Neural cell (in vitro differentiated cells): ENCODE measurements around the gene TMEFF2. TPM values are rescaled to one million over a fixed set of nuclear protein-coding genes. Genes with fewer than 3 reads are reported as not detected.

Experiments used
- H2AFZ ChIP-seq: fragments of 200-600, 300-800 bp; sonication (generic), shearing (Covaris generic); 2 replicates; pipeline ENCODE4 v1.6.0; 2014; ENCODE audit warnings: low read depth, mild to moderate bottlenecking, antibody characterized with exemption, low read length, moderate library complexity
- H3F3A ChIP-seq: fragments of 200-600 bp; shearing (Covaris generic); 2 replicates; pipeline ENCODE4 v1.6.1; 2016; ENCODE audit warnings: mild to moderate bottlenecking, moderate library complexity, mixed read lengths, antibody characterized with exemption, low read length; ENCODE audit not compliant: insufficient read depth, poor library complexity, severe bottlenecking
- H3K27ac ChIP-seq: fragments of 200-600, 300-800 bp; sonication (generic), shearing (Covaris generic); 2 replicates; pipeline ENCODE4 v1.5.1; 2014; ENCODE audit warnings: mild to moderate bottlenecking, low read length, moderate library complexity
- H3K27me3 ChIP-seq: fragments of 300-800, 200-600 bp; sonication (generic), shearing (Covaris generic); 2 replicates; pipeline ENCODE4 v1.6.0; 2014; ENCODE audit warnings: mild to moderate bottlenecking, low read depth, low read length, moderate library complexity; ENCODE audit not compliant: insufficient read depth
- H3K36me3 ChIP-seq: fragments of 300-800, 200-600 bp; sonication (generic), shearing (Covaris generic); 2 replicates; pipeline ENCODE4 v1.5.1; 2014; ENCODE audit warnings: mild to moderate bottlenecking, antibody characterized with exemption, low read length, moderate library complexity; ENCODE audit not compliant: insufficient read depth
- H3K4me2 ChIP-seq: fragments of 300-800, 200-600 bp; sonication (generic), shearing (Covaris generic); 2 replicates; pipeline ENCODE4 v1.6.0; 2014; ENCODE audit warnings: mild to moderate bottlenecking, low read length
- H3K4me3 ChIP-seq: fragments of 300-800, 200-600 bp; sonication (generic), shearing (Covaris generic); 2 replicates; pipeline ENCODE4 v1.5.1; 2014; ENCODE audit warnings: mild to moderate bottlenecking, low read length, moderate library complexity
- H3K79me2 ChIP-seq: fragments of 200-600 bp; shearing (Covaris generic); replicated peaks from 2 replicates; pipeline ENCODE4 v1.6.0; 2014; ENCODE audit warnings: mild to moderate bottlenecking, low read length, moderate library complexity; ENCODE audit not compliant: insufficient read depth
- H3K9ac ChIP-seq: fragments of 300-800, 200-600 bp; sonication (generic), shearing (Covaris generic); 2 replicates; pipeline ENCODE4 v1.6.1; 2016; ENCODE audit warnings: mild to moderate bottlenecking, low read length, mixed read lengths
- H3K9me2 ChIP-seq: fragments of 200-600 bp; shearing (Covaris generic); 2 replicates; pipeline ENCODE4 v1.6.1; 2016; ENCODE audit warnings: mild to moderate bottlenecking, low read length, mixed read lengths; ENCODE audit not compliant: insufficient read depth
- H3K9me3 ChIP-seq: fragments of 200-600, 300-800 bp; sonication (generic), shearing (Covaris generic); 2 replicates; pipeline ENCODE4 v1.6.1; 2016; ENCODE audit warnings: mild to moderate bottlenecking, mixed run types, low read length, moderate library complexity, mixed read lengths
- H4K20me1 ChIP-seq: fragments of 200-600 bp; shearing (Covaris generic); 2 replicates; pipeline ENCODE4 v1.6.1; 2016; ENCODE audit warnings: mild to moderate bottlenecking, mixed run types; ENCODE audit not compliant: insufficient read depth
- CTCF ChIP-seq: fragments of 450-650 bp; IDR thresholded peaks from 2 replicates; pipeline ENCODE4 v1.5.1; 2014; ENCODE audit warnings: antibody characterized with exemption, mild to moderate bottlenecking, moderate library complexity; ENCODE audit not compliant: poor library complexity, severe bottlenecking
- EP300 ChIP-seq: fragments of 450-650 bp; conservative IDR thresholded peaks from 2 replicates; pipeline ENCODE4 v1.6.1; 2014; ENCODE audit warnings: antibody characterized with exemption, mild to moderate bottlenecking, moderate library complexity; ENCODE audit not compliant: poor library complexity, severe bottlenecking
- EZH2 ChIP-seq: fragments of 200-600, 300-800 bp; shearing (Covaris generic), sonication (generic); IDR thresholded peaks from 2 replicates; pipeline ENCODE4 v1.6.1; 2014; ENCODE audit warnings: antibody characterized with exemption, low read length, borderline replicate concordance, mild to moderate bottlenecking; ENCODE audit not compliant: insufficient read depth, poor library complexity, severe bottlenecking
- MXI1 ChIP-seq: fragments of 450-650 bp; conservative IDR thresholded peaks from 2 replicates; pipeline ENCODE4 v1.6.1; 2014; ENCODE audit warnings: antibody characterized with exemption, mild to moderate bottlenecking; ENCODE audit not compliant: poor library complexity, severe bottlenecking
- POLR2AphosphoS5 ChIP-seq: IDR thresholded peaks from 2 replicates; pipeline ENCODE4 v1.6.1; 2012
- RAD21 ChIP-seq: fragments of 450-650 bp; conservative IDR thresholded peaks from 2 replicates; pipeline ENCODE4 v1.6.1; 2014; ENCODE audit warnings: antibody characterized with exemption, mild to moderate bottlenecking, moderate library complexity
- REST ChIP-seq: IDR thresholded peaks from 2 replicates; pipeline ENCODE4 v1.6.1; 2012; ENCODE audit warnings: borderline replicate concordance
- SMC3 ChIP-seq: fragments of 450-650 bp; conservative IDR thresholded peaks from 2 replicates; pipeline ENCODE4 v1.6.1; 2014; ENCODE audit warnings: antibody characterized with exemption, mild to moderate bottlenecking, moderate library complexity; ENCODE audit not compliant: poor library complexity
- TAF1 ChIP-seq: IDR thresholded peaks from 2 replicates; pipeline ENCODE4 v1.6.1; 2012; ENCODE audit warnings: low read depth
- polyA plus RNA-seq: library from polyadenylated mRNA; depleted of rRNA; stranded (reverse); fragments of >200 nt; gene quantifications from 2 replicates; pipeline ENCODE4 v1.2.3, GENCODE V29; 2014

The TMEFF2 gene
- polyA plus RNA-seq, 1 donor from 2014 or later, result 24.6 TPM

GRCh38 chr2:192194265-192194865 lies 368 bp downstream of the TMEFF2 start:
- H3K27ac ChIP-seq, result peak overlapping the region; percentile 79
- no peaks in the 10 kb centered on the region for H3F3A ChIP-seq
- H4K20me1 ChIP-seq, result no peaks in the 10 kb centered on the region
- peak overlapping the region; percentile 80 for H3K9ac ChIP-seq
- peaks cover 6% of the 10 kb centered on the region for H3K36me3 ChIP-seq
- H3K9me2 ChIP-seq, result no peaks in the 10 kb centered on the region
- H3K27me3 ChIP-seq, result peaks cover 32% of the 10 kb centered on the region
- H3K4me3 ChIP-seq, result peak overlapping the region; percentile 82
- peak overlapping the region; percentile 85 for H3K4me2 ChIP-seq
- H2AFZ ChIP-seq, result peak overlapping the region; percentile 88
- TF ChIP-seq MXI1, result peak; percentile 35
- TF ChIP-seq POLR2AphosphoS5, result no peak
- no peaks in the 10 kb centered on the region for H3K9me3 ChIP-seq
- H3K79me2 ChIP-seq, result peaks cover 9% of the 10 kb centered on the region

DNA sequence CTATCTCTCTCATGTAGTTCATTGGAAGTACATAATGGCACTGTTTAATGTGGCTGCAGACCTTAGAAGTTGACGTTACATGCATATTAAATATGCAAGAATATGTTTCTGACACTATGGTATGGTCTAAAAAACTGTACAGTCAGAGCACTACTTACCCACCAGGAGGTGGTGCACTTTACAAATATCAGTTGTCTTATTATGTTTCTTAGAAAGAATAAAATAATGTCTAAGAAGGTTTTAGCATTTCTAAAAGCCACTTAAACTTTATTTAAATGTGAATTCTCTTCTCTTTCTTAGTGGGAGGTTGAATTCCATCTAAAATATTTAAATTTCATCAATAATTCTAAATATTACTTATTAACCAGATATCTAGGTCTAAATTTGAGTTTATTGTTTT lies 4.3 kb downstream of the TMEFF2 start:
- H3K36me3 ChIP-seq, result peaks cover 6% of the 10 kb centered on the region
- no peak overlapping the region for H2AFZ ChIP-seq
- peaks cover 32% of the 10 kb centered on the region for H3K27me3 ChIP-seq
- H3K4me2 ChIP-seq, result no peak overlapping the region
- peaks cover 9% of the 10 kb centered on the region for H3K79me2 ChIP-seq
- H4K20me1 ChIP-seq, result no peaks in the 10 kb centered on the region
- H3K27ac ChIP-seq, result no peak overlapping the region
- H3K9me2 ChIP-seq, result no peaks in the 10 kb centered on the region
- H3K4me3 ChIP-seq, result no peak overlapping the region
- peak; percentile 59 for TF ChIP-seq CTCF
- no peak for TF ChIP-seq MXI1
- peak; percentile 52 for TF ChIP-seq RAD21
- TF ChIP-seq EZH2, result no peak
- TF ChIP-seq REST, result no peak
- TF ChIP-seq SMC3, result peak; percentile 61
- TF ChIP-seq TAF1, result no peak
- H3K9me3 ChIP-seq, result no peaks in the 10 kb centered on the region
- no peak overlapping the region for H3K9ac ChIP-seq
- no peaks in the 10 kb centered on the region for H3F3A ChIP-seq

DNA sequence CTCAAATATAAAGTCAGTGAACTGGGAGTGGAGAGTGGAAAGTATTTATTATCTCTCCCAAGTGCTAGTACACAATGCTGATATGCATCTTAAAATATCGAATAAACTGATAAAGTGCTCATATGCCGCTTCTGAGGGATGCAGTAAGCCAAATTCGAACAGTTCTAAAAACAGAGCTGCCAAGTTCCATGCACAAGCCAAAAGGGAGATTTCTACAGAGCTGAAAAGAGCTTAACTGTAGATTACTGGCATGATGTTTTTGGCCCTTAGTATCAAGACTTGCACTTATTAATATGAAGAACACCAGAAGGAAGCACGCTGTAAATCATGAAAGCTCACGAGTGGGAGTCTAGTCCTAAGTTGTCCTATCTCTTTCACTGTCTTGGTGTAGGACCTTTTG lies 7.9 kb downstream of the TMEFF2 start:
- Histone ChIP-seq H3K9me3 (no peaks in the 10 kb centered on the region), H3K4me3 (no peak overlapping the region), H3K79me2 (peaks cover 5% of the 10 kb centered on the region), H3K27me3 (peaks cover 8% of the 10 kb centered on the region), H3K9ac (no peak overlapping the region), H3K36me3 (peaks cover 6% of the 10 kb centered on the region), H2AFZ (no peak overlapping the region), H3K4me2 (no peak overlapping the region), H3K27ac (no peak overlapping the region), H3K9me2 (no peaks in the 10 kb centered on the region), H4K20me1 (no peaks in the 10 kb centered on the region), H3F3A (no peaks in the 10 kb centered on the region)
- TF ChIP-seq SMC3 (no peak), RAD21 (no peak), EP300 (no peak), MXI1 (no peak), EZH2 (no peak), REST (no peak), TAF1 (no peak), POLR2AphosphoS5 (no peak), CTCF (no peak)
